ENCODE measurements around the gene MAPK14. TPM values are rescaled to one million over a fixed set of nuclear protein-coding genes. Genes with fewer than 3 reads are reported as not detected.
A peak's percentile ranks its signal among the peaks of the same experiment; 100 is the strongest.

Gene MAPK14
- total and polyA plus RNA-seq, 9 of the 15 experiments (the other 6 are each of a cell fraction or from before 2014, with no cell fraction given), result 8.8 to 62.7 (median 35.5) TPM

GRCh38 chr6:36076178-36077063 is 48.8 kb downstream of the MAPK14 start:
- peaks cover 71% of the 10 kb centered on the region for H3K36me3 ChIP-seq (ENCODE audit: control insufficient read depth, insufficient read depth, low read length)
- 32% methylated on average over 3 of the region's 3 CpGs for WGBS (ENCODE audit: insufficient coverage, low coverage, missing lambda C conversion rate)
- BruUV-seq (replicated peaks), result no TSS peak
- no peak for TF ChIP-seq GMEB1 (CRISPR knock-in tag; IDR thresholded peaks at IDR 0.05)
- TF ChIP-seq ZBTB5 (IDR thresholded peaks at IDR 0.05), result no peak
- TF ChIP-seq NFXL1 (CRISPR knock-in tag; IDR thresholded peaks at IDR 0.05), result no peak
- TF ChIP-seq CBFA2T2 (conservative IDR thresholded peaks at IDR 0.05), result peak; percentile 32; the same call in 1 of the 2 replicates
- TF ChIP-seq CBFB (CRISPR knock-in tag; IDR thresholded peaks at IDR 0.05), result no peak
- TF ChIP-seq ZNF311 (CRISPR knock-in tag; IDR thresholded peaks at IDR 0.05), result no peak
- no peak for TF ChIP-seq ZNF696 (CRISPR knock-in tag; conservative IDR thresholded peaks at IDR 0.05)
- TF ChIP-seq E4F1 (CRISPR knock-in tag; IDR thresholded peaks at IDR 0.05; ENCODE audit: borderline replicate concordance), result no peak
- TF ChIP-seq ARID1B (IDR thresholded peaks at IDR 0.05), result peak; percentile 54
- peak; percentile 62 for TF ChIP-seq CBFA2T3 (IDR thresholded peaks at IDR 0.05)
- peak; percentile 34; the same call in 1 of the 2 replicates for TF ChIP-seq DPF2 (IDR thresholded peaks at IDR 0.05)
- no peak for TF ChIP-seq DACH1 (IDR thresholded peaks at IDR 0.05; ENCODE audit: partially characterized antibody)
- TF ChIP-seq PCBP1 (IDR thresholded peaks at IDR 0.05; ENCODE audit: low read depth, low read length, poor library complexity, severe bottlenecking), result no peak
- no peak for TF ChIP-seq XRCC4 (IDR thresholded peaks at IDR 0.05; ENCODE audit: extremely low read depth, insufficient read depth, insufficient read length)
- no peak for TF ChIP-seq ZNF217 (CRISPR knock-in tag; IDR thresholded peaks at IDR 0.05)
- peak; percentile 39; the same call in 1 of the 2 replicates for TF ChIP-seq NCOR1 (IDR thresholded peaks at IDR 0.05)
- no peak for TF ChIP-seq SAFB2 (IDR thresholded peaks at IDR 0.05; ENCODE audit: borderline replicate concordance, low read depth, low read length, severe bottlenecking)

More at GRCh38 chr6:36076178-36077063, 48.8 kb downstream of the MAPK14 start:
- Histone ChIP-seq H3K79me2 (ENCODE audit: control insufficient read depth, insufficient read depth, low read length) (no peaks in the 10 kb centered on the region; the same call in 2 of the 3 replicates), H3K4me1 (replicated peaks in 1 of 2; ENCODE audit: control insufficient read depth in 2 of 2, insufficient read depth in 2 of 2, low read length in 2 of 2) (peaks cover 4 to 13% of the 10 kb centered on the region in 2 experiments; a peak in 3 of 5 replicates), H3K9ac (ENCODE audit: insufficient read depth in 1 of 2, low read depth in 2 of 2, low read length in 2 of 2) (no peak overlapping the region), H3K4me2 (ENCODE audit: insufficient read depth, low read length) (no peak overlapping the region), H3K4me3 (no peak overlapping the region), H2AFZ (ENCODE audit: low read depth, low read length) (no peak overlapping the region), H3K27ac (ENCODE audit: extremely low read depth, low read depth, low read length) (no peak overlapping the region), H3K9me1 (ENCODE audit: control insufficient read depth, insufficient read depth, low read length) (no peaks in the 10 kb centered on the region), H3K9me3 (replicated peaks; ENCODE audit: control insufficient read depth, insufficient read depth, low read depth, low read length) (no peaks in the 10 kb centered on the region), H4K20me1 (replicated peaks; ENCODE audit: control insufficient read depth, insufficient read depth, low read length) (no peaks in the 10 kb centered on the region), H3K27me3 (ENCODE audit: control insufficient read depth in 2 of 2, insufficient read depth in 2 of 2, low read length in 2 of 2) (no peaks in the 10 kb centered on the region)
- in situ Hi-C loops (cut with MboI) (no loop called here), intact Hi-C loops (cut with micrococcal nuclease) (loop anchor here (5.0 kb wide), 1 partner anchor 49 kb away; the partner anchor contains the start of gene MAPK14)
- ATAC-seq, result no peak
- CTCF ChIA-PET (ENCODE audit: low intra/inter-chr PET ratio), result no interaction called here
- no peak for FAIRE-seq
- POLR2A ChIA-PET, result interaction anchor here (1.6 to 1.7 kb wide), 2 partner anchors 9 to 47 kb away, joined by 3 to 5 read pairs; no protein-coding TSS in a partner anchor
- DNase-seq (ENCODE audit: extremely low read depth in 1 of 4, low spot score in 3 of 4), result peak in 3 of 4 experiments; percentile 15 to 38 (median 32)
